Ishikawa (cell line): Measurements from ENCODE around the gene NECAB2.

Experiments
- CEBPB ChIP-seq: IDR thresholded peaks from 2 replicates; pipeline ENCODE4 v1.6.1; 2012
- CREB1 ChIP-seq: IDR thresholded peaks from 2 replicates; pipeline ENCODE4 v1.6.1; 2012; ENCODE audit warnings: low read depth
- EGR1 ChIP-seq: IDR thresholded peaks from 2 replicates; pipeline ENCODE4 v1.6.1; 2012
- EP300 ChIP-seq: IDR thresholded peaks from 2 replicates; pipeline ENCODE4 v1.6.1; 2012; ENCODE audit warnings: borderline replicate concordance
- MAX ChIP-seq: IDR thresholded peaks from 2 replicates; pipeline ENCODE4 v1.6.1; 2012
- NFIC ChIP-seq: IDR thresholded peaks from 2 replicates; pipeline ENCODE4 v1.6.1; 2012
- RAD21 ChIP-seq: IDR thresholded peaks from 2 replicates; pipeline ENCODE4 v1.6.1; 2012; ENCODE audit warnings: low read depth
- TAF1 ChIP-seq: IDR thresholded peaks from 2 replicates; pipeline ENCODE4 v1.6.1; 2012; ENCODE audit warnings: low read depth, mild to moderate bottlenecking
- TCF12 ChIP-seq: IDR thresholded peaks from 2 replicates; pipeline ENCODE4 v1.6.1; 2012; ENCODE audit warnings: low read depth
- TEAD4 ChIP-seq: IDR thresholded peaks from 2 replicates; pipeline ENCODE4 v1.6.1; 2012
- USF1 ChIP-seq: IDR thresholded peaks from 2 replicates; pipeline ENCODE4 v1.6.1; 2012
- YY1 ChIP-seq: IDR thresholded peaks from 2 replicates; pipeline ENCODE4 v1.6.1; 2012; ENCODE audit warnings: low read depth
- ZBTB7A ChIP-seq: IDR thresholded peaks from 2 replicates; pipeline ENCODE4 v1.6.1; 2012; ENCODE audit warnings: low read depth

GRCh38 chr16:83955218-83956130 is 12.6 kb upstream of the NECAB2 start:
- no peak for TF ChIP-seq ZBTB7A
- no peak for TF ChIP-seq RAD21
- no peak for TF ChIP-seq MAX
- TF ChIP-seq YY1, result no peak
- TF ChIP-seq EP300, result no peak; the same call in 1 of the 2 replicates
- TF ChIP-seq TAF1, result no peak
- no peak for TF ChIP-seq USF1
- no peak for TF ChIP-seq CREB1
- TF ChIP-seq EGR1, result no peak
- TF ChIP-seq TEAD4, result no peak
- TF ChIP-seq NFIC, result peak; percentile 34; the same call in 1 of the 2 replicates
- TF ChIP-seq CEBPB, result no peak
- TF ChIP-seq TCF12, result no peak
